Lower lobe of right lung (tissue), 2 donors: ENCODE measurements around the gene TBC1D14. TPM values are rescaled to one million over a fixed set of nuclear protein-coding genes. Genes with fewer than 3 reads are reported as not detected.
A peak's percentile ranks its signal among the peaks of the same experiment; 100 is the strongest.

Source experiments
- ATAC-seq, 2 donors: fragments of 200-7000 bp; cut with Tn5 transposase; one replicate each; pipeline ENCODE4 v1.9.1; 2020 to 2022; ENCODE audit warnings: mild to moderate bottlenecking in 2 of 2, moderate library complexity in 2 of 2
- DNase-seq: peaks from one replicate; pipeline ENCODE4 v3.0.0-alpha.2; 2020
- H3K27ac ChIP-seq: fragments of 200-600 bp; one replicate; pipeline ENCODE4 v1.8.0; 2022
- H3K27me3 ChIP-seq: fragments of 200-600 bp; one replicate; pipeline ENCODE4 v1.8.0; 2022; ENCODE audit warnings: low read depth
- H3K36me3 ChIP-seq: fragments of 200-600 bp; one replicate; pipeline ENCODE4 v1.8.0; 2022; ENCODE audit warnings: mild to moderate bottlenecking
- H3K4me1 ChIP-seq: fragments of 200-600 bp; one replicate; pipeline ENCODE4 v1.8.0; 2022
- H3K4me3 ChIP-seq: fragments of 200-600 bp; one replicate; pipeline ENCODE4 v1.8.0; 2022; ENCODE audit warnings: mild to moderate bottlenecking
- H3K9me3 ChIP-seq: fragments of 200-600 bp; one replicate; pipeline ENCODE4 v1.8.0; 2022
- CTCF ChIP-seq: fragments of 200-600 bp; IDR thresholded peaks from one replicate; pipeline ENCODE4 v1.8.0; 2022; ENCODE audit warnings: antibody characterized with exemption, mild to moderate bottlenecking
- intact Hi-C: fragments of 100-400 bp; cut with DNase I; formaldehyde crosslinking; loops from one replicate; pipeline ENCODE4 v1.11.0; 2022
- total RNA-seq: library from RNA; stranded (reverse); fragmentation: NEBNext Ultra II Directional; extraction: Animal tissue kit (Norgen Biotek cat#: 25700); gene quantifications from one replicate; pipeline ENCODE4 v1.2.1, GENCODE V29; 2021
- donor health status: DM: no; HTN: yes; CAD: no; lungs with severe emphysema.

Gene TBC1D14
- total RNA-seq, 1 donor from 2014 or later, result 60.7 TPM

GRCh38 chr4:6929339-6929811 is 19.7 kb downstream of the TBC1D14 start:
- H3K36me3 ChIP-seq, result peaks cover 3% of the 10 kb centered on the region
- no peak overlapping the region for H3K4me3 ChIP-seq
- H3K27me3 ChIP-seq, result no peaks in the 10 kb centered on the region
- TF ChIP-seq CTCF, result no peak
- ATAC-seq (no peak), DNase-seq (no peak)
- H3K27ac ChIP-seq, result no peak overlapping the region
- intact Hi-C loops, result no loop called here
- H3K9me3 ChIP-seq, result no peaks in the 10 kb centered on the region
- H3K4me1 ChIP-seq, result peaks cover 42% of the 10 kb centered on the region

GRCh38 chr4:6929812-6930464 is 20.3 kb downstream of the TBC1D14 start:
- Histone ChIP-seq H3K36me3 (no peaks in the 10 kb centered on the region), H3K27me3 (no peaks in the 10 kb centered on the region), H3K4me1 (peaks cover 42% of the 10 kb centered on the region), H3K27ac (no peak overlapping the region), H3K9me3 (no peaks in the 10 kb centered on the region), H3K4me3 (no peak overlapping the region)
- DNase-seq (no peak), ATAC-seq (peak in 1 of 2 donors; percentile 15)
- intact Hi-C loops, result no loop called here
- TF ChIP-seq CTCF, result no peak

GRCh38 chr4:6932475-6932874 is 22.8 kb downstream of the TBC1D14 start:
- no peaks in the 10 kb centered on the region for H3K27me3 ChIP-seq
- H3K27ac ChIP-seq, result no peak overlapping the region
- ATAC-seq, result no peak
- no peak for TF ChIP-seq CTCF
- H3K4me3 ChIP-seq, result no peak overlapping the region
- no peaks in the 10 kb centered on the region for H3K9me3 ChIP-seq
- DNase-seq, result no peak
- intact Hi-C loops, result no loop called here
- H3K4me1 ChIP-seq, result peaks cover 31% of the 10 kb centered on the region
- H3K36me3 ChIP-seq, result no peaks in the 10 kb centered on the region

GRCh38 chr4:6932918-6933317 is 23.3 kb downstream of the TBC1D14 start:
- Histone ChIP-seq H3K27ac (no peak overlapping the region), H3K4me1 (peaks cover 31% of the 10 kb centered on the region), H3K27me3 (no peaks in the 10 kb centered on the region), H3K4me3 (no peak overlapping the region), H3K9me3 (no peaks in the 10 kb centered on the region), H3K36me3 (no peaks in the 10 kb centered on the region)
- ATAC-seq (no peak), DNase-seq (no peak)
- no peak for TF ChIP-seq CTCF
- intact Hi-C loops, result no loop called here

- Histone ChIP-seq H3K27ac (no peak overlapping the region), H3K4me1 (peaks cover 31% of the 10 kb centered on the region), H3K27me3 (no peaks in the 10 kb centered on the region), H3K9me3 (no peaks in the 10 kb centered on the region), H3K4me3 (no peak overlapping the region), H3K36me3 (no peaks in the 10 kb centered on the region)
- DNase-seq (no peak), ATAC-seq (no peak)
- no peak for TF ChIP-seq CTCF
- intact Hi-C loops, result no loop called here
These were observed 24.2 kb downstream of the TBC1D14 start for GRCh38 chr4:6933691-6934430.
